8988T (cell line): Measurements from ENCODE around the gene APBB2.

Experiments used
- DNase-seq: peaks from one replicate; pipeline ENCODE4 v3.0.0; 2011

Gene APBB2

DNA sequence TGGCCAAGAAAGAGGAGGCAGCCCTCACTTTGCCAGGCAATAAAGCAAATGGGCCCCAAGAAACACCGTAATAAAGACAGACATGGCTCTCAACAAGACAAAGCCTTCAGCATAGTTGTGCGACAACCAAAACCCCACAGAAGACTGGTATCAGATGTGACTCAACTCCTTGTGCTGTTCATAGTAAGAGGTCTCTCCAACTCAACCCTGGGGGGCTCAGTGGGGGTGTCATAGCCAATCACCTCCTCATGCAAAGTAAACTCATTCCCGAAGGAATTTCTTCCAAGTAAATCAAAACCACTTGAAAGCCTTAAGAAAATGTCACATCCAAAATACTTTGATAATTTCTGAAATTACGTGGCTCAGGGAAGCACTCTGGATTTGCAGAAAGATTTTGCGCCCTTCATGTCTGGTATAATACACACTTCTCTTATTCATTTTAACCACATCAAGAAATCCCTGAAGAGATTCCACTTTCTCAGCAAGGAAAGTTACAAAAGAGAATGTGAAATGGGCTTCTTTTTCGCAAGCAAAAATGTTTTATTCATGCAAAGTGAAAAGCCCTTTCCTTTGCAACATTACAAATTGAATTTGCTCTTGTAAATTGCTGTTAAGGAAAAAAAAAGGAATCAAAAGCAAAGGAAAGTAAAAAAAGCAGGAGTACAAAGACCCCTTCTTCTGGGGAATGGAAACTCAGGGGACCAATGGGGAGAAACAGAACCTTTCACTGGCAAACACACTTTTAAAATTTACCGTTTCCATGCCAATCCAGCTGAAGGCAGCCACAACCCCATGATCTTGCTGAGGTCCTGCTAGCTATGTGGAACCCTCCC, 327.2 kb downstream of the APBB2 start:
- DNase-seq = no peak

DNA sequence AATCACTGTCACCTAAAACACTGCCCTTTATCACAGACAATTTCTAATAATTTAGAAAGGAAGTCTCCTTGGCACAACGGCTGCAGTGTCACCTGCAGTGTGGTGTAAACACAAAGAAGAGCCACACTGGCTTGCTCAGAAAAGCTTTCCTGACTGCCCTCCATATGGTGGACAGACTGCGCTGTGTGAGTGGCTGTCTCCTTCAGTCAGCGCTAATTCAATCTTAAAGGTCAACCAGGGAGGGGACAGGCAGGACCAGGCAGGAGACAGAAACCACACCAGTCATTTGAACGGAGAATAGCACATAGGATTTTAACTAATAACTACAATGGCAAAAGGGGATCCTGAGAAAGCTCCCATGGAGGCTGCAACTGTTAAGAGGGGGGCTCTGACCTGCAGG, 332.5 kb downstream of the APBB2 start:
- DNase-seq = no peak

GRCh38 chr4:40881096-40881495, 333.2 kb downstream of the APBB2 start:
- DNase-seq = no peak

GRCh38 chr4:40878548-40879055, 335.7 kb downstream of the APBB2 start:
- DNase-seq = no peak

DNA sequence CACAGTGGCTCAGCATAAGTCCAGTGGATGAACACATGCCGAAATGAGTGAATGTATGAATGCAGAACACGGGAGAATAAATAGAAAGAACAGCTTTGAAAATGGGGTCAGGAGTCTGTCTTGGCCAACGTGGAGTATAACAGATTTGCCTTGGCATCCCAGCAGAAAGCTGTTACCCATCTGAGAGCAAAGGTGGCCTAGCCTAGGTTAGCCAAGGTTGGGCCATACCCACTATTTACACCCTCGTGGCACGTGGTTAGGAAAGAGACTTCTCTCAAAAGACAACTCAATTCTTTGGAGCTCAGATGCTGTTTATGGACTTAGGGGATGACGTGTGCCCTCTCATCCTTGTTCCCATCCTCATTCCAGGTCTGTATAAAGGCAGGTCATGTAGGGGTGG, 337.3 kb downstream of the APBB2 start:
- no peak for DNase-seq

DNA sequence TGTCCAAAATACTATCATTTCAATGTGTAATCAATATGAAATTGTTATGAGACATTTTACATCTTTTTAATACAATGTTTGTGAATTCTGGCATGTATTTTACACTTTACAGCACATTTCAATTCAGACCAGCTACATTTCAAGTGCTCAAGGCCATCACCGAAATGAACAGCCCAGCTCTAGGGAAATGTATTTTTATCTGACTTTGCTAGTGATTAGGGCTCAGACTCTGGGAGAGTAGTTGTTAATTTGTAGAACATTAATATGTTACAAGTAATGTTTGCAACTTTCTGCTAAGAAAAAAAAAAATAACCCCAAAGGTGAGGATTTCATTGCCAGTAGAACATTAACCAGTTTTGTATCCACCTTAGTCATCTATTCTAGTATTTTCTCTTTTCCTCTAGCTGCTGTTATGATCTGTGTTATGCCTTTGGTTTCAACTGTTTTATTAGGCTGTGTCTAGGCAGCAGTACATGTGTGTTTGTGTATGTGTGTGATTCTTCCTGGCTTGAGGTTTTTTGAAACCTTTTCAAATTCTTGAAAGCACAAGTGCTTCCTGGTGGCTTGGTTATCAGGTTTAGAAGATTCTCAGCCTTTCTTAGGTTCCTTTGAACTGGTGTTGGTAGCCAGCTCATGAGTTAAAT, 338.7 kb downstream of the APBB2 start:
- DNase-seq = no peak

- no peak for DNase-seq
Observed at GRCh38 chr4:40874901-40875300, 339.4 kb downstream of the APBB2 start.

DNA sequence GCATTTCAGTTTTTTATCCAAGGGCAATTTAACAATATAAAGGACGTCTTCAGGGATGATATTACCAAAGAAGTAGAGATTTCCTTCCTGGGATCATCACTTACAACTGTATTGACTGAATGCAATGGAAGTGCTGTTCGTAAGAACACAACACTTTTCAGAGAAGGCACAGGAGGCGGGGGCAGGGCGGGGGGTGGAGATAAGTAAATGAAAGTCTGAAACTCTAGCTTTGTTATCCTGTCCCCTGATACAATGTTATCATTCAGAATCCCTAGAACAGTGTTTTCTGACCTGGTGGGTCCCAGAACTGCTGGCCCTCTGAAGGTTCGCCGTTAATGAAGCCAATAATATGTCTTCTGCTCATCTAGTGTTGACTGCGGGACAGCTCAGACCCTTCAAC, 340.0 kb downstream of the APBB2 start:
- no peak for DNase-seq

GRCh38 chr4:40871695-40872250, 342.6 kb downstream of the APBB2 start:
- no peak for DNase-seq

- DNase-seq = no peak
Observed at GRCh38 chr4:40870150-40870549, 344.2 kb downstream of the APBB2 start.

GRCh38 chr4:40865696-40866095, 348.6 kb downstream of the APBB2 start:
- no peak for DNase-seq

DNA sequence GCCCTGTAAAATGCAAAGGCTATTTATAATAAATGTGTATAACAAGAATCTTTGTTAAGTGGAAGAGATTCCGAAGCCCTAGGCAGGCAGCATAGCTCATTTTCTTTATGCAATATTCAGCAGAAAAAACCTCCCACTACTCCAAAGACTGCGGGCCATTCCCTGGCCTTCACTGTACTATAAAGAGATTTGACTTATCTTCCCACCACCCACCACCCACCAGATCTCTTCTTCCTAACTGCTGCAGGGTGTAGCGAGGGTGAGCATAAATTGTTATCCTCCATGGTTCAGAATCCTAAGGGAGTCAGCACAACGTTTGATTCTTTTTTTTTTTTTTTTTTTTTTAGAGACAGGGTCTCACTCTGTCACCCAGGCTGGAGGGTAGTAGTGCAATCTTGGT, 349.8 kb downstream of the APBB2 start:
- DNase-seq = no peak

DNA sequence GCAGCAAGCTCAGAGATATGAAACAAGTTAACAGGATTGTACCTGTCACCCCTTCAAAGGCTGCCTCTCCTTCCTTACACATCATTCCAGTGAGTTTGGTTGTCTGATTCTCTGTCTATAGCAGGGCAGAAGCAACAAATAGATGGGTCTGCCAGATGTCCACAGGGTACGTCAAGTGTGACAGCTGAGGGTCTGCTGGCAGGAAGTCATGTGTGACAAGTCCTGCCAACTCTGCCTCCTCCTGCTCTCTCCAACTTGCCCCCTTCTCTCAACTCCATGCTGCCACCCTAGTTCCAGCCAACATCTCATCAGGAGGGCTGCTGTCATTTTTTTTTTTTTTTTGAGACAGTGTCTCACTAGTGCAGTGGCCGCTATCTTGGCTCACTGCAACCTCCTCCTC, 355.4 kb downstream of the APBB2 start:
- DNase-seq = no peak

- no peak for DNase-seq
Observed at GRCh38 chr4:40857956-40858355, 356.4 kb downstream of the APBB2 start.

- no peak for DNase-seq
Observed at GRCh38 chr4:40856840-40857362, 357.4 kb downstream of the APBB2 start.

DNA sequence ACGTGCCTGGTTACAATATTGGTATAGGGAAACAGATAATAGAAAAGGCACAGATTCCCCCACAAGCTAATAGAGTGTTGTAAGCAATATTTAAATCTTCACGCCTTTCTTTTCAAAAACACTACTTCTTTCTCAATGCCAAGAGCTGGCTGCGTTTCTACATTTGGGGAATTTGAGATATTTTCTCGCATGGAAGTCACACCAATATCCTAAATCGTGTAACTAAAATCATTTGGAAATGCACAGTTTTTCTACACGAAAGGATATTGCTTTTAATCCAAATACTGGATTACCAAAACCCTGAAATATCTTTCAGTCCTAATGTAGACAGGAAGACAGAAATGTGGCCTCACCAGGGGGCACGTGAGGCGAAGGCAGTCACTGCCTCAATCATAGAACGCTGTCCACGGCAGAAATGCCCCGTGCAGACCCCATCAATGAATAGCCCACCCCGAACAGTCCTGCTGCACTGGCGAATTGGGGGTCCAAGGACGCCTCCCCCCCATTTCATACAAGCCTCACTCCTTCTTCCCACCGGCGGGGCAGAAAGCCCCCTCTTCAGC, 358.0 kb downstream of the APBB2 start:
- DNase-seq = no peak

DNA sequence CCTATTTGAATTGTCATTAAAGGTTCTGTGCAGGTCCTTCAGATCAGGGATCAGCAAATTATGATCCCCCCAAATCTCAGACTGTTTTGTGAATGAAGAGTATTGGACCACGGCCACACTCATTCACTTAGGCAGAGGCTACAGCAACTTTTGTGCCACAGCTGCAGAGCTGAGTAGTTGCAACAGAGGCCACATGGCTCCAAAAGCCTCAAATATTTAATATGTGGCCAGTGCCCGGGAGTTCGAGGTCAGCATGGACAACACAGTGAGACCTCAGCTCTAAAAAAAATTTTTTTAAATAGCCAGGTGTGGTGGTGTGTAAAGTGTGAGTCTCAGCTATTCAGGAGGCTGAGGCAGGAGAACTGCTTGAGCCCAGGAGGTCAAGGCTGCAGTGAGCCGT, 363.8 kb downstream of the APBB2 start:
- DNase-seq = no peak

DNA sequence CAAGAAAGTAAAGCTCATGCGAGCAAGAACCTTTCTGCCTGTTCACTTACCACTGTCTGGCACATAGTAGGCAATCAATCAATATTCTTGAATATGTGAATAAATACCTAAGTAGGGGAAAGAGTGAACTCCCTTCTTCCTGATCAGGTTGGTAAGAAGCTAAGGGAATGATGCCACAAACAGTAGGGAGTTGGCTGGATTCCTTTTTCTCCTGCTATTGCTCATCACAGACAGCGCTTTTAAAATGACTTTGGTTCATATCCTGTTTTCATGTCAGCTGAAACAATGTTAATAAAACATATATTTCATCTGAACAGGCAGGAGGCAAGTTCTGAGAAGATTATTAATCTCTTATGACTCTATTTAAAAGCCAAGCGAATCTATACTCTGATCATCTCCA, 365.4 kb downstream of the APBB2 start:
- no peak for DNase-seq

DNA sequence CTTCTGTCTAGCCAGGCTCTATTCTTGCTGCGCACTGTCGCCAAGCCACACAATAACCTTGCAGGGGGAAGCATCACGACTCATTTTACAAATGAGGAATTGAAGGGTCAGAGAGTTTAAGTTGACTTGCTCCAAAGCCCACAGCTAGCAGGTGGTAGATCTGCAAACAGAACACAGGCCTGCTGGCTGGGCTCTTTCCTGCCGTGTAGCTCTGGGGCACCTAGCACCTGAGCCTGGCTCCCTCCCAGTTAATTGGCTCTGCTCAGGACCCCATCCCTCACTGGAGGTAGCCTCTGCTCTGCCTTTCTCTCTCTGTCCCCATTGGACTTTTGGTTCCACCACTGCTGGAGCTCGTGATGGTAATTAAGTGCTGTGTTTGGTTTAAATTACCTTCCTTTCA, 366.1 kb downstream of the APBB2 start:
- DNase-seq = no peak

DNA sequence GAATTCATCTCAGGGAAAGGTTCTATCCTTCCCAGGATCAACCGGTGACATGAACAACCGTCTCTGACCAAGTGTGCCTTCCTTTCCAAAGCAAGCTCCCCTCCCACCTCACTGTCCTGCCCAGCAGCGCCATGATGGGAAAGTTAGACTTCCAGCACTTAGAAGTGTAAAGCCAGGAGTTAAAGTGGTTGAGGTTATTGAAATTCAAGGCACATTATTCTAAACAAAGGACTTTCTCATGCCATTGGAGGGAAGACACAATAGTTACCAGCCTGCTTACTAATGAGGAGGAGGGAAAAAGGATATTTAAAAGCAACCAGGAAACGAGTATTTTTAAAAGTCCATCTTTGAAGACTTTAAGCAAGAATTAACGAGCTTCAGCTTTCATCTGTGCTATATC, 367.8 kb downstream of the APBB2 start:
- DNase-seq = no peak

- no peak for DNase-seq
Observed at GRCh38 chr4:40845154-40845835, 369.0 kb downstream of the APBB2 start.

DNA sequence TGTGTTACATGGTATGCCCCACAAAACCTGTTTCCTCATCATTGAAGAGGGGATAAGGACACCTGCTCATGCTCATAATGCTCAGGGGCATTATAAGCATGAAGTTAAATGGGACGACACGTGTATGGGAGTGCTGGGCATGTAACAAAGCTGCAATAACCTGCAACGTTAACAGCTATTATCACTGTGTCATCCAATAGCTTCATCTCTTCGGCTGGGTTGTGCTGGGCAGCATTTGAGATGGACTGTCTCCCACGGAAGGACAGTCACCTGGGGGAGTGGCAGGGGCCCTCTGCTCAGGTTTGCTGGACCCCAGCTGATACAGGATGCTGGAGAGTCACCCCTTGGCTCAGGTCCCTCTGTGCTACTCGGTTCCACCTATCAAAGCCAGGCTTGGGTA, 370.1 kb downstream of the APBB2 start:
- no peak for DNase-seq

DNA sequence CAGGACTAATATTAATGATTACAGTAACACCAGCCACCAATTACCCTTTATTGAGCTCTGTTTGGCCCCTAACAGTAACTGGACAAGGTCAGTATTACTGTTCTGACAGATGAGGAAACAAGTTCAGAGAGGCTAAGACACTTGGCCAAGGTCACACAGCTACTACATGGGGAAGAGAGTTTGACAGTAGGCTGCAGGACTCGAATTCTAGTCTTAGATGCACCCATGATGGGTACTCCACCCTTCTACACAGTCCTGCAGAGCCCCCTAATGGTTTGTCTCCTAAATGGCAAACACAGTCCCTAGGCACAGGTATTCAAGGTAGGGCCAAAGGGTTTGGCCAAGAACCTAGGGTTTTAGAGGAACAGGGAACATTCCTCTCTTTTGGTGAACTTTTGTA, 370.6 kb downstream of the APBB2 start:
- DNase-seq = no peak
